Activated CD4-positive, alpha-beta T cell treated with anti-CD3 and anti-CD28 coated beads, Interleukin-2, amount 50 U/mL, for 4 hours (primary cell): ENCODE measurements around the gene ATRN.
"Not testable (repeated sequence)": the region's sequence is repeated elsewhere in the genome, so short reads cannot be mapped to it uniquely, and the experiment has no call there.

Experiments
- DNase-seq, 2 experiments: peaks; one replicate each; pipeline ENCODE4 v3.0.0-alpha.2; 2020

The ATRN gene

GRCh38 chr20:3576363-3576762, 105.5 kb downstream of the ATRN start:
- no peak for DNase-seq

GRCh38 chr20:3577366-3577765, 106.5 kb downstream of the ATRN start:
- DNase-seq = no peak

GRCh38 chr20:3580412-3580811, 109.6 kb downstream of the ATRN start:
- DNase-seq = no peak

- DNase-seq = no peak
Measured at GRCh38 chr20:3583765-3584164, 112.9 kb downstream of the ATRN start.

- DNase-seq = no peak
Measured at GRCh38 chr20:3586093-3586492, 115.3 kb downstream of the ATRN start.

GRCh38 chr20:3590164-3590563, 119.3 kb downstream of the ATRN start:
- no peak for DNase-seq

GRCh38 chr20:3592931-3593330, 122.1 kb downstream of the ATRN start:
- DNase-seq = no peak

GRCh38 chr20:3595541-3595940, 124.7 kb downstream of the ATRN start:
- no peak for DNase-seq

GRCh38 chr20:3603108-3603507, 132.3 kb downstream of the ATRN start:
- no peak for DNase-seq

GRCh38 chr20:3605386-3605886, 134.6 kb downstream of the ATRN start:
- not testable (repeated sequence) for DNase-seq

GRCh38 chr20:3606021-3606420, 135.2 kb downstream of the ATRN start:
- DNase-seq = no peak

- DNase-seq = no peak
Measured at GRCh38 chr20:3611901-3612300, 141.1 kb downstream of the ATRN start.

GRCh38 chr20:3612795-3613572, 142.2 kb downstream of the ATRN start:
- DNase-seq = no peak

- DNase-seq = no peak
Measured at GRCh38 chr20:3613821-3614440, 143.1 kb downstream of the ATRN start.

GRCh38 chr20:3614466-3614865, 143.6 kb downstream of the ATRN start:
- no peak for DNase-seq

- not testable (repeated sequence) for DNase-seq
Measured at GRCh38 chr20:3615171-3615840, 144.5 kb downstream of the ATRN start.

GRCh38 chr20:3616250-3616649, 145.4 kb downstream of the ATRN start:
- no peak for DNase-seq

- no peak for DNase-seq
Measured at GRCh38 chr20:3621111-3621510, 150.3 kb downstream of the ATRN start.

GRCh38 chr20:3622406-3622805, 151.6 kb downstream of the ATRN start:
- DNase-seq = no peak

GRCh38 chr20:3627476-3627875, 156.7 kb downstream of the ATRN start:
- no peak for DNase-seq

- DNase-seq = no peak
Measured at GRCh38 chr20:3628502-3629314, 157.9 kb downstream of the ATRN start.

GRCh38 chr20:3629893-3630292, 159.1 kb downstream of the ATRN start:
- no peak for DNase-seq

- no peak for DNase-seq
Measured at GRCh38 chr20:3630429-3630828, 159.6 kb downstream of the ATRN start.
